ENCODE data around the gene PWWP2B.

Gene PWWP2B

DNA sequence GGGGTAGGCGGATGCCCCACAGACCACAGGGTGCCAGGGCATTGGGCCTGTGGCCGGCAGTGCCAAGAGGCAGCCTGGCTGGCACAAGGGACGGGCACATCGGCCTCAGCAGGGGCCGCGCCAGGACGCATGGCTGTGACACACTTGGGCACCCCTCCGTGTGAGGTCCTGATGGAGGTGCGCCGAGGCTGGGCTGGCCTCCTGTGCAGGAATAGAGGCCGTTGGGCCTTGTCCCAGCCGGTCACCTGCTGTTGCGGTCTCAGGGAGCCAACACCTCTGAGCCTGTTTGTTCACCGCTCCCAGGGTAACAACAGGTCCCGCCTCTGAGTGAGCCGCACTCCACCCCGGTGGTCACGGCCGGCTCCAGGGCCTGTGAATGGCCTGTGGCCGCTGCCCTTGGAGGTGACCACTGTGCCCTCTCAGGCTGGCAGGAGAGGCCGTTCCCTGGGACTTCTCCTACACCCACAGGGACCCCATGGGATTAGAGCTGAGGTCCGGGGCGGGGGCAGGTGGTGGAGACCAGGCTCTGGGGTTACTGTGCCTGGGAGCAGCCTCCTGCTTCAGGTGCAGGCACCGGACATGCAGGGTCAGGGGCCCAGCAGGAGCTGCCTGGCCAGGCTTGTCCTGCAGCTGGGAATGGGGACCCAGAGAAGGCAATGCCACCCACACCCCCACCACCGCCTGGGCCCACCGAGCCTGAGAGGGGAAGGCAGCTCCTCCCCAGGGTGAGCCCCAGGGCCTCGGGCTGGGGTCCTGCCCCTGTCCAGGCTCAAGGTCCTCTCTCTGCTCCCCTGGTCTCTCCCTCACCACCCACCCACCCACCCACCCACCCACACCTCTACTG lies 12.0 kb downstream of the PWWP2B start:
- DNase-seq: no peak

DNA sequence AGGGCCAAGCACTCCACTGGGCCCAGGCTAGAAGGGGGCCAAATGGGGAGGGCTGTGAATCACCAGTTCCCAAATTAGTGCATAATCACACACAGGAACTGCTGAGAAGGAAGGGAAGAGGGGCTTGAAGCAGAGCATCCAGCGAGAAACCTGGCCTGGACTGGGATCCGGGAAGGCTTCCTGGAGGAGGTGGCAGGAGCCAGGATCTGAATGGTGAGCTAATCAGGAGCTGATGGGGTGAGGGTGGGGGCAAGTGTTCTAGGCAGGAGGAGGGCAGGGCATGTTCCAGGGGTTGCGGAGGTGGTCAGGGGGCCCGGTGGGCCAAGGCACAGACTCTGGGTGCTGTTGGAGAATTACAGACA lies 12.6 kb downstream of the PWWP2B start:
- DNase-seq: no peak

DNA sequence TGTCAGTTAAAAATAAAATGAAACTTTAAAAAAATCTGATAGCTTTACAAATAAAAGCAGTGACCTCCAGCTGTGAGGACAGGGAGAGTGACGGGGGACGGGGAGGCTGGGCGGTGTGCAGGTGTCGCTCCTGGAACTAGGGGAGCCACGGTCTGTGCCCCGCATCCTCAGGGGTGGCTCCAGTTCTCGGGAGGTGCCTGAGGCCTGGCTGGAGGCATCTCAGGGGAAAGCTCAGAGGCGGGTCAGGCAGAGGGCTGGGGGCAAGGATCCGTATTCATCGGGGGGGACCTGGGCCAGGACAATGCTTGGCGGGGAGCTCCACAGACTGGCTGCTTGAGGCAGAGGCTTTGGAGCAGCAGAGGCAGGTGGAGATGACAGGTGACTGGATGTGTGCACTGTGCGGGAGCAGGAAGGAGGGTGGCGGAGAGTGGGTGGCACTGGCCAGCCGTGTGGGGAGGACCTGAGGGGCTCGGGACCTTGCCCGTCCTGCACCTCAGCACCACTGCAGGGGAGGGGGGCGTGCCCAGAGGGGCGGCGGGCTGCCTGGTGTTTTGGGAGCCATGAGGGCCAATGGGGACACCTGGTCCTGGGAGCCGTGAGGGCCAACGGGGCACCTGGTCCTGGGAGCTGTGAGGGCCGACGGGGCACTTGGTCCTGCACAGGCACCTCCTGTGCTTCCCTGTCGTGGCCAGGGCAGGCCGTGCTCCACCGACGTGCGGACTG lies 13.2 kb downstream of the PWWP2B start:
- no peak for DNase-seq

DNA sequence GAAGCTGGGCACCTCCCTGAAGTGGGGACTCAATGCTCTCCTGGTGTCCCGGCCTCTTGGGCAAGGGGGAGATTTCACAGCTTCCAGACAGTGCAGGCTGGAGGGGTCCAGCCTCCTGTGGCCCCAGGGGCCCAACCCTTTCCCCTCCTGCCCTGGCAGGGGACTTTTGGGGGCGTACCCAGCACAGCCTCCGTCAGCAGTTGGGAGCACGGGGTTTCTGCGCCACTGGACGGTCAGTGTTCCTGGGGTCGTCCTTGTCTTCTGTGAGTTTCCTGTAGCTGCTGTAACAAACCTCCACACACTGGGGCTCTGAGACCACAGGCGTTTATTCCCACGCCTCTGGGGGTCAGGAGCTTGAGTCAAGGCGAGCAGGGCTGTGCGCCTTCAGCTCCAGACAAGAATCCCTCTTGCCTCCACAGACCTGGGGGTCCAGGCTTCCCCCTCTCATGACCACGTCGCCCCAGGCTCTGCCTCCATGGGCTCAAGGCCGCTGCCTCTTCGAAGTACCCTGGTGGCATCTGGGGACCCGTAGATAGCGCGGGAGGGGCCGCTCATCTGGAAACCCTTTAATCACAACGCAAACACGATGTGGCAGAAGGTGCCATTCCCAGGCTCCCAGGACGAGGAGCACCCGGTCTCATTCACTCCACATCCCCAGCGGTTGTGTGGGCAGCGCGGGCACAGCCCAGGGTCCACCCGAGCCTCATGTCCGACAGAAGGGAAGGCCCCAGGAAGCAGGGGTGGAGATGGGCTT lies 14.0 kb downstream of the PWWP2B start:
- DNase-seq: no peak

DNA sequence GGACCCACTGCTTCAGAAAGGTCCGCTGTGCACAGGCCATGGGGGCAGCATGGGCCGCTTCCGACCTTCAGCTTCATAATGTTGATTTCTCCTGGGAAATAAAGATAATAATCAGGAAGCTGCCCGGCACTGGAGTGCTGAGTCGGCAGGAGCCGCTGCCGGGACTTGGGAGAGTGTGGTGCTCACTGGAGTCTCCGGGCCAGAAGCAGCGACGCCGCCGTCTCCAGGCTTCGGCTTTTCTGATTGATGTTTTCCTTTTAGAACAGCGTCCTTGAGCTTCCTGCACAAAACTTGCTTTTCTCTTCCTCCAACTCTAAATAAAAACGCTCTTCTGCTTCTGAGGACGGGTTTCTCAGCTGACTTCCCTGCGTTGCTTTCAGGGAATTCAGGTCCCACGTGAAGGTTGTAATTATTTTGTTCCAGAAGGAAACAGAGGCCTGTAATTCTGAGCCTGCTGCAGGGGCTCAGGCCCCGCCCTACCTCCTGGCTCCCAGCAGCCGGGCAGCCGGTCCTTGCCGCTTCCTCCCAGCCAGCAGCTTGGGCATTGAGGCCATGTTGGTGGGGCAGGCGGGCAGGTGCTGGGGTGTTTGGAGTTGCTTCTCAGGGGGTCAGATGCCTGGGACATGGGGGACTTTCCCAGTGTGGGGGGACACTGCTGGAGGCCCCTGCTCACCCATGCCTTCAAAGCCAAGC lies 14.7 kb downstream of the PWWP2B start:
- DNase-seq: no peak

DNA sequence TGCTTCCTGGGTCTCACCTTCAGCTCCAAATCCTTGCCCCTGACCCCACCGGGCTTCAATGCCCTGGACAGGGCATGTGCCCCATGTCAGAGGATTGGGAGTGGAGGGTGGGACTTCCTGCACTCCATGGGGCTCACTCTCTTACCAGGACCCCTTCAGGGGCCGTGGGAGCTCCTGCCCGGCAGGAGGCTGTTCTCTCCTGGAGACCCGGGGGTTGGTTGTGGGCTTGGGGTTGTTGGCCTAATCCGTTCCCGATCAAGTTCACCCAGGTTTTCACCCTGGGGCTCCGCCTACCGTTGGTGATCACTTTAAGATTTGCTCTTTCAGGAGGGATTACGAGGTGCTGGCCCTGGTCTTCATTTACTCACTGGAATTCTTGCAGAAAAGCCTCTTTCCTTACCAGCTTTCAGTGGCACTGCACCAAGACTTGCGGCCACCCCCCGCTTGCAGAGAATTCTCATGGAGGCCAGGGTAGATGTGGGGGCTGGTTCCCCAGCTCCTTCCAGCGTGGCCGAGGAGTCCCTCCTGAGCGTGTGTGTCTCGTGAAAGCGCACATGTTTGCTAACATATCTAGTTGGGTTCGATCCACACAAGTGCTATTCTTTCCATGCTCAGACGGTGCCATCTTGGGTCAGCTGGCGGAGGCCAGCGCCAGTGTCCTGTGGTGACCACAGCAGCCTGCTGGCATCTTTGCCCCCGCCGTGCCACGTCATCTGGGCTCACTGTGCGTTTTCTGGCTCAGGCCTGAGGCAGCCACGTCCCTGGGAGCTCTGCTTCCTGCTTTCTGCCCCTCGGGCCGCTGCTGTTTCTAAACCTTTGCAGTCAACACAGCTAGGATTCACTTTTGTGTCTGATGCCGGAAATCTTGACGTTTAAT lies 15.6 kb downstream of the PWWP2B start:
- no peak for DNase-seq

DNA sequence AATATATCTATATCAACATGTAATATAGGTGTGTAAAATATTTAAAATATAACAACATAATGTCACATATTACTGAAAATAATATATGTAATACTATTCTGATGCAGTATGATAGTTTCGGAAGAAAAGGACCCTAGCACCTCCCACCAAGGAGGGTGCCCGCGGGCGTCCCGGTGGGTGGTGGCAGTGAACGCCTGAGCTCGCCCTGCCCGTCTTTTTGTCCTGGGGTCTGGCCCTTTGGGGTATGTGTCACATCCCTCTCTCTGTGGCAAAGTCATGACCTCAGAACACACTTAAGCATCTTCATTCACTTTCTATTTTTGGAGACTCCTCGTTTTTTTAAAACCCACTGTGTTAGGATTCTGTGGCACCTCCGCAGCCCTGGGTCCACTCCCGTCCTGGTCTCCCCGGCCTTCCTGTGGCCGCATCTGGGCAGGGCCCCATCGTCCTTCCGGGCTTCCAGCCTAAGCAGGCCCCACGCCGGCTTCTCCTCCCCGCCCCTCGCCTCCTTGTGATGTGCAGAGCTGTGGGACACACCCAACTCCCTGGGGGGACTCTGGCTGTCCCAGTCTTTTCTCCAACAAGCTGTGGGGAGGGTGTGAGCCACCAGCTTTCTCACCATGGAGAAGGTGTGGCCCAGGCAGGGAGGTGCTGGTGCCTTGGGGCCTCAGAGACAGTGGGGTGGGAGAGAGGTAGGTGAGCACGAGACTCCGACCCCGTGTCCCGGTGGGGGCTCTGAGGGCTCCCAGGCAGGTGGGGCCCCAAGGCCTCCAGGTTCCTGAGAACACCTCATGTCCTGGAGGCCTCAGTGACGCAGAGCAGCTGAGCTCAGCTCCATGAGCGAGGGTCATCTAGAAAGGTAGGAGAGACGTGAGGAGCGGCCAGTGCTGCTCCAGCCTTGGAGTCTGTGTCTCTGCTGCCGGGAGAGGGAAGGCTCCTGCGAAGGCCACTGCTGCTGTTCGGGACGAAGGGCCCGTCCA lies 16.5 kb downstream of the PWWP2B start:
- no peak for DNase-seq

DNA sequence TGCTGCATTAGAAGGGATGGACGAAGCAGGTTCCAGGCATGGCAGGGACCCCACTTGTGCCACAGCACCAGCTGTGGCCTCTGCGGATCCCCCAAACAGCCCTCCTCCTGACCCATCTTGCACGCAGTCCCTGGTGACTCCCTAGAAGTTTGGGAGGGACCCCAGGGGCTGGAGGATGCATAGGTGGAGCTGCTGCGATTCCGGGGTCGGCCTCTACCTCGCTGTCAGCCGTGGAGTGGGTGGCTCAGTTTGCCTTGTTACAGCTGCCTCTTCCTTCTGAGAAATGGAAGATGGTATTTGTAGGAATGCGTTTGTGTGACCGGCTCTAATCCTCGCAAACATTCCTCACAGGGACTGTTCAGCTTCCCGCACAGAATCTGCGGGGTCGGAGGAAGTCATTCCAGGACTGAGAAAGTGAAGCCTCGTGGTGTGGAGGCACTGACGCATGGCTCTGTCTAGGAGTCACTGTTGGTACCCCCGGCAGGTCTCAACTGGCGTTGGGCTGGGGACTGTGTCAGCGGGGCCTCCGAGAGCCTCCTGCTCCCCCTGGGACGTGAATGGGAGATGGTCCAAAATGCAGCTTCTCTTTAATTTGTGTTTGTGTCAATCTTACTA lies 17.5 kb downstream of the PWWP2B start:
- no peak for DNase-seq

DNA sequence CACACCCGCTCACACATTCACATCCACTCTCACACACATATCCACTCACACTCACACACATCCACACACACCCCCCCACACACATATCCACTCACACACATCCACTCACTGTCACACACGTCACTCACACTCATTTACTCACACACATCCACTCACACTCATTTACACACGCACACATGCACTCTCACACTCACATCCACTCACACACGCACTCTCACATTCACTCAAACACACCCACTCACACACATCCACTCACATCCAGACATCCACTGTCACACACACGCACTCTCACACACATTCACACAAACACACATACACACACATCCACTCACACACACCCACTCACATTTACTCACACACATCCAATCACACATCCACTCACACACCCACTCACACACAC lies 18.3 kb downstream of the PWWP2B start:
- DNase-seq: no peak

DNA sequence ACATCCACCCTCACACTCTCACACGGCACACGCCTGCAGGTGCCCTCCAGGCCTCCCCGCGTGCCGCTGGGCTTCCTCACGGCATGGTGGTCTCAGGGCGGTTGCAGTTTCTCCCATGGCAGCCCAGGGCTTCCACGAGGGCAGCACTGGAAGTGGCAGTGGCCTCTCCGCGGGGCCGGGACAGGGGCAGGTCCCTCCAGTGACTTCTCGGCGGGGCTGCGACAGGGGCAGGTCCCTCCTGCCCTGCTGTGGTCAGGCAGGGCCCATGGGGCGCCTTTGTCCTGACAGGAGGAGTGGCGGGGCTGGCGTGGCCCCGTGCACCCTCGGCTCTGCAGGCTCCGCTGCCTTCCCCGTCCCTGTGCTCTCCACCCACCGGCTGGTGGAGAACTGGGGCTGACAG lies 19.0 kb downstream of the PWWP2B start:
- no peak for DNase-seq

DNA sequence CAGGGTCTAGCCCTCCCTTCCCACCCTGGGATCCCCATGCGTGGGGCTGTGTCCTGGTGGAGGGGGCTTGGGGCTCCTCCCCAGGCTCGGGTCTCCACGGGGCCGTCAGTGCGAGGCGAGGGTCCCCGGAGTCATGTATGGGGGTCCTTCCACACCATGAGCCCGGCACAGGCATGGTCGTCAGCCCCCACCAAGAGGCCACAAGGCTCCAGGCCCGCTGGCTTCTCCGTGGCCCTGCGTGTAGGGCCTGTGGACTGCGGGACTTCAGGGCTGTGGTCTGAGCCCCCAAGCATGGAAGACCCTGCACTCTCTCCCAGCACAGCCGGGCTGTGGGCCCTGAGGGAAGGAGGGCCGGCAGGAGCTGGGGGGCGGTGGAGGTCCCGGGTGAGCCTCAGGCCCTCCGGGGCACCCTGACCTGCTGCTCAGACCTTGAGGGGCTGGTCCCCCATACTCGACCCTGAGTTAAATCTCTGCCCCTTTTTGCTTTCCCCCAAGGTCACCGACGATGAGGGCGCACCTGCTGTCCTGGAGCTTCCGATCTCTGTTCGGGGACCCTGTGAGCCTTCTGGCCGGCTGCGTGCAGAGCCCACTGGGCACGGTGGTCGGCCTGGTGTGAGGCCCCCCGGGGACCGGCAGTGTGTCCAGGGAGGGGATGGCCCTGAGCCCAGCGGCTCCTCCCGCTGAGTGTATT lies 19.7 kb downstream of the PWWP2B start:
- DNase-seq: no peak

DNA sequence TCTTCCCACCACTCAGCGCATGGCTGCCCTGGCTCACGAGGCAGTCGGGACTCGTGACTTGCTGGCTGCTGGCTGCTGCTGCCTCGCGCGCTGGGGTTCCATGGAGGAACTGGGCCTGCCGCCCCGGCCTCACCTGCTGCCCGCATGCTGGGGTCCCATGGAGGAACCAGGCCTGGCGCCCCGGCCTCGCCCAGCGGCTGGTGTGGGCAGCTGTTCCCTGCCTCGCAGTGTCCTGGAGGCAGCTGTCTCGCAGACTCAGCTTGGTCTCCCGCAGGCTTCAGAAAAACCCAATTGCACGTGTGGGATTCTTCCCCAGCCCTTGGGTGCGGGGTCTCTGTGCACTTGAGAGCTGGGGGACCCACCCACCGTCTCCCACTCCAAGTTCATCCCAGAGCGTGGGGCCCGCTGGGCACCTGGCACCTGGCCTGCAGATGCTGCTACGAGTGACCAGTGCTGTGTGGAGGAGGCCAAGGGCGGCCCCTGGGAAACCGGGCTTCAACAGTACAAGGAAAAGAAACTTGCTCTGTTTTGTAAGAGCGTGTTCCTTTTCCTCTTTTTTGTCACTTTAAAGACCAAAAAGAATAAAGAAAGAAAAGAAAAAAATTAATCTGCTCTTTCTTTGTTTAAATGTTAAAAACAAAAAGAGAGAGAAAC lies 20.4 kb downstream of the PWWP2B start:
- DNase-seq: no peak

DNA sequence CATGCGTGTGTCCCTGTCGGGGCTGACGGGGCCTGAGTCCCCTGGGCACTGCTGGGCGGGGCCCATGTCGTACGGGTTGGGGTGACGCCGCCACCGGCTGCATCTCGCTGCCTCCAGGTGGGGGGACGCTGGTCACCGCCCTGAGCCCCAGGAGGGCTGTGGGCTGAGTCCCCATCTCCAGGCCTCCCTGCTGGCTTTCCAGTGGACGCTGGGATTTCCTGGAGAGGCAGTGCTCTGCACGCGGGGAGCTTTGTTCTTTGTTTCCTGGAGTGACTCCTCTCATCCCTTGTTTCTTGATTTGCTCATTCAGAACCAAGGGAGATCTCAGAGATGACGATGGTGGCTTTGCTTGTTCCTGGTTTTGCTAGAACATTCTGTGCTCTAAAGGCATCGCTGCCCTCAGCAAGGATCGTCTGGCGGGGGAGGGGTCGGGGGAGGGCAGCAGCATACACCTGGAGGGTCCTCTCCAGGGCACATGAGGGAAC lies 21.0 kb downstream of the PWWP2B start:
- DNase-seq: no peak

DNA sequence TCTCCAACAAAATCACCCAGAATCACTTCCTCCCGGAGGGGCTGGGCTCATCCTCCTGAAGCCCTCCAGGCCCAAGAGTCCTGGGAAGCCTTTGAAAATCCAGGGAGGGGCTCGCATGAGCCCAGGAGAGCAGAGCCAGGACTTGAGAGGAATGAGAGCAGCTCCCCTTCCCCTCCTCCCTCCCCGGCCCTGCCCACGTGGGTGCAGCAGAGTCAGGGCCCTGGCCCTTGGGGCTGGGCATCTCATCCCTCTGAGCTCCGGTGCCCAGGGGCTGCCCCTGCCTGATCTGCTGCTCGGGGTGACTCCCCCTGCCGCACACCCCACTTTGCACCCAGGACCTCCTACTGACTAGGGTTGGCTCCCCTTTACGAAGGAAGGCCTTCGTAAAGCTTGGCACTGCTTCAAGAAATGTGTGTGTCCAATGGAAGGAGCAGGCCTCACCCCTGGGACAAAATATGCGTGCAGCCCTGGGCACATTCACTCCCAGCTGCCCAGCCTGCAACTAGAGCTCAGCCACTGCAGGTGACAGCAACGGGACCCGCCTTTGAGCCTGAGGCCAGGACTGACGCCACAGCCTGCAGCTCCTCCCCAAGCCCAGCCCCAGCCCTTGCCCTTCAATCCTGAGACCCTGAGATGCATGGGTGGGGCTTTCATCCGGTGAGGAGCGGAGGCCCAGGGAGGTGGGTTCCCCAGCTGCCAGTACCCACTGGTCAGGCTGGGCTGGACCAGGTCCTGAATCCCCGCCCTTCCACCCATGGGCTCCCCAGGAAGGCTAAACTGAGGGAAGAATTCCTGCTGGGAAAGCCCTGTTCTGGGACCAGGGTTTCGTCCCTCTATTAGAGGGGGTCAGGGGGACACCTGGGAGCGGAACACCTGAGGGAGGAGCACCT lies 21.8 kb downstream of the PWWP2B start:
- DNase-seq: no peak

DNA sequence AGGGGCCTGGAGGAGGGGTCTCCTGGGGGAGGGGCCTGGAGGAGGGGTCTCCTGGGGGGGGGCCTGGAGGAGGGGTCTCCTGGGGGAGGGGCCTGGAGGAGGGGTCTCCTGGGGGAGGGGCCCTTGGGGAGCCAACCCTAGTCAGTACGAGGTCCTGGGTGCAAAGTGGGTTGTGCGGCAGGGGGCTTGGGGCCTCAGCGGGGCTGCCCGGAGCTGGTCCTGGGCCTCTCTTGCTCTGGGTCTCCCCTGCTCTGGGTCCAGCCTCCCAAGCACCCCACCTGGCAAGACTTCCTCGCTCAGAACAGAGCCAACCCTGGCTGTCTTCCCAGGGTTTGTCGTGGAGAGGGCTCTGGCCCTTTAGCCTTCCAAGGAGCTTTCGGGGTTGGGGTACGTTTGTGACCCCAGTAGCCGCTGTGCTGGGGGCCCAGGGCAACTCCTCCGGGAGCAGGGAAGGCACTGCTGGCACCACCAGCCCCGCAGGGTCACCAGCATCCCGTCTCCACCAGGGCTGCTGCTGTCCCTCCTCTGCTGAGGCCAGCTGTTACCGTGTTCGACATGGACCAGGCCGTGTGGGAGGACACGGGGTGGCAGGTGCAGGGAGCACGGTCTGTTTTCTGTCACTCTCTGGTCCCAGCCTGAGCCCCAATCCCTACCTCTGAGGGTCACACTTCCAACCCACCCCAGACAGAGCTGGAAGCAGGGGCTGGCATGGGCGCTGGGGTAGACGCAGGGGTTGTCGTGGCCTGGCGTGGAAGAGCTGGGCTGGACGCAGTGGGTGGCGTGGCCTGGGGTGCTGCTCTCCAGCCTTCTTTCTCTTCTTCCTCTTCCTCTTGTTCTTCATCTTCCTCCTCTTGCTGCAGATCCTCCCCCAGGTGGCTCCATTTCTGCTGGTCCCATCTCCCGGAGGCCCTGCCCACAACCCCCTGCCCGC lies 22.8 kb downstream of the PWWP2B start:
- no peak for DNase-seq

DNA sequence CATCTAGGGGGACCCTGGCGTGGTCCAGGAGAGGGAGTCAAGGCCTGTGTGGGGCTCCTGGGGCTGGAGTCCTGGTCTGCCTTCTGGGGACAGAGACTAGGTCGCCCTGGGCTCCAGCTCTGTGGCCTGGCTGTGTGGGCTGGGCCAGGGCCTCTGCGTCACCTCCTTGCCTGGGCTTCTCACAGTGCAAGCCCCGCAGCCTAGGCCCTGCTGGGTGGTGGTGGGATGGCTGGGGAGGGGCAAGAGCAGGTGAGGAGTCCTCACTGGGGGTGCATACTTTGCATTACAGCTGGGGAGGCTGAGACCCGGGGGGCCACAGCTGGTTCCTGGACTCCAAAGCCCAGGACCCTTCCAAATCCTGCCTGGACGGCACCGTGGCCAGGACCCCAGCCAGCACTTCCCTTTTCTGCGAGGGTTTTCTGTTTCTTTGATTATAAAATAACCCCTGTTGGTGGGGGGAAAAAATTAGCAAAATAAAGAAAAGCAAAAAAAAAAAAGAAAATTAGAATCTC lies 23.5 kb downstream of the PWWP2B start:
- DNase-seq: no peak
